OCI-LY7 (cell line): ENCODE data around the gene RELN. TPM values are rescaled to one million over a fixed set of nuclear protein-coding genes. Genes with fewer than 3 reads are reported as not detected.
"Not testable (repeated sequence)": the region's sequence is repeated elsewhere in the genome, so short reads cannot be mapped to it uniquely, and the experiment has no call there.

Experiments used
- BruUV-seq: library from RNA; stranded (reverse); fragments of 400-500 nt; replicated peaks from 2 replicates; lab custom pipeline; 2021; lab: Mats Ljungman, UMichigan
- CTCF ChIA-PET: fragments of 300-600 bp; sonication (Branson Sonifier 250); formaldehyde crosslinking; loops from one replicate; lab custom pipeline; 2022; ENCODE audit warnings: antibody characterized with exemption; ENCODE audit not compliant: unreplicated experiment; lab: Charles Lee
- POLR2A ChIA-PET: fragments of 300-600 bp; sonication (Branson Sonifier 250); formaldehyde crosslinking; loops from one replicate; lab custom pipeline; 2022; ENCODE audit warnings: antibody characterized with exemption; lab: Charles Lee
- DNase-seq: peaks from one replicate; pipeline ENCODE4 v3.0.0-alpha.2; 2015; ENCODE audit warnings: low spot score
- H2AFZ ChIP-seq: fragments of 200-600 bp; sonication (generic), shearing (Covaris generic); 2 replicates; pipeline ENCODE4 v1.6.1; 2014; ENCODE audit warnings: mild to moderate bottlenecking, antibody characterized with exemption, low read length, moderate library complexity
- H3K27ac ChIP-seq: fragments of 200-600 bp; sonication (generic); 2 replicates; pipeline ENCODE4 v1.5.1; 2014; ENCODE audit warnings: mixed run types, low read depth, mild to moderate bottlenecking, moderate library complexity, low read length, inconsistent platforms; ENCODE audit not compliant: poor library complexity, severe bottlenecking
- H3K36me3 ChIP-seq: fragments of 200-600 bp; sonication (generic); 2 replicates; pipeline ENCODE4 v1.6.1; 2014; ENCODE audit warnings: mild to moderate bottlenecking, antibody characterized with exemption, low read length, moderate library complexity, mixed read lengths; ENCODE audit not compliant: insufficient read depth
- H3K4me1 ChIP-seq: fragments of 200-600 bp; sonication (generic); 2 replicates; pipeline ENCODE4 v1.5.1; 2014; ENCODE audit warnings: mild to moderate bottlenecking, low read length; ENCODE audit not compliant: insufficient read depth, poor library complexity, severe bottlenecking
- H3K4me2 ChIP-seq: fragments of 200-600 bp; sonication (generic); 2 replicates; pipeline ENCODE4 v1.6.1; 2014; ENCODE audit warnings: mild to moderate bottlenecking, low read length
- H3K4me3 ChIP-seq: fragments of 200-600 bp; sonication (generic); 2 replicates; pipeline ENCODE4 v1.5.1; 2014; ENCODE audit warnings: mild to moderate bottlenecking, low read depth, low read length; ENCODE audit not compliant: poor library complexity, severe bottlenecking
- H3K79me2 ChIP-seq: fragments of 200-600 bp; sonication (generic); 2 replicates; pipeline ENCODE4 v1.6.1; 2016; ENCODE audit warnings: low read depth, mild to moderate bottlenecking, low read length, moderate library complexity, mixed read lengths; ENCODE audit not compliant: insufficient read depth
- H3K9me2 ChIP-seq: fragments of 200-600 bp; sonication (generic); 2 replicates; pipeline ENCODE4 v1.6.1; 2016; ENCODE audit warnings: mild to moderate bottlenecking, low read length, mixed read lengths; ENCODE audit not compliant: insufficient read depth
- H3K9me3 ChIP-seq: fragments of 200-600 bp; sonication (generic); 2 replicates; pipeline ENCODE4 v1.6.1; 2014; ENCODE audit warnings: mild to moderate bottlenecking, mixed run types, low read length, mixed read lengths
- H4K20me1 ChIP-seq: fragments of 200-600 bp; sonication (generic); 2 replicates; pipeline ENCODE4 v1.6.1; 2014; ENCODE audit warnings: mild to moderate bottlenecking, antibody characterized with exemption, low read length, moderate library complexity, mixed read lengths; ENCODE audit not compliant: insufficient read depth
- EZH2phosphoT487 ChIP-seq: fragments of 200-600 bp; sonication (generic); IDR thresholded peaks from 2 replicates; pipeline ENCODE4 v1.6.1; 2018; ENCODE audit warnings: low read depth, borderline replicate concordance, mild to moderate bottlenecking, mixed run types, antibody characterized with exemption, low read length, moderate library complexity, mixed read lengths
- intact Hi-C: fragments of 100-400 bp; cut with micrococcal nuclease; formaldehyde crosslinking; loops from one replicate; pipeline ENCODE4 v1.10.0; 2022; ENCODE audit not compliant: unreplicated experiment
- total RNA-seq, 2 experiments: library from RNA; depleted of rRNA in 1 of 2; stranded (reverse); fragments of >200 nt in 1 of 2; shearing (Covaris generic) in 1 of 2; gene quantifications; 2 replicates each; pipeline ENCODE4 v1.2.3, GENCODE V29; 2014 to 2022
- TF ChIP-seq, protein P1 (sequence below): fragments of 200-600 bp; sonication (generic); conservative IDR thresholded peaks from 2 replicates; pipeline ENCODE4 v1.5.1; 2014; ENCODE audit warnings: mild to moderate bottlenecking, antibody characterized with exemption, low read length, moderate library complexity, mixed read lengths

The RELN gene
- total RNA-seq, 2 experiments from 2014 or later = not detected

DNA sequence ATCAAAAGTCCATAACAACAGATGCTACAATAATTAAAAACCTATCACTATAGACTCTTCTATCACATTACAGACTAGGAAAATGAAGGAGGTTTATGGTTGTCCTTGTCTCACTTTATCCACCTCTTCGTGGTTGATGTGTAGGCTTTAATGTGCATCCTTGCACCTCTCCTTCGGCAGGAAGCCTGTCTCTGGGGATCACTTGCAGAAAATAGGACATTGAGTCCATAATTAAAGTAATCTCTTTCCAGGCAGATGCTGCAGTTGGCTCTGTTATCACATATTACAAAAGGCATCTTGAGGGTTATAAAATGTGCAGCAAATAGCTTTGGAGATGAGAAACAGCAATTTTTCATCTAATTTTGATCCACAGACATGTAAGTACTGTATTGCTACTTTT is 168.4 kb downstream of the RELN start:
- Histone ChIP-seq H3K4me1 (no peaks in the 10 kb centered on the region), H3K9me3 (no peaks in the 10 kb centered on the region), H3K27ac (no peak overlapping the region), H4K20me1 (no peaks in the 10 kb centered on the region), H3K9me2 (no peaks in the 10 kb centered on the region), H3K36me3 (no peaks in the 10 kb centered on the region), H3K79me2 (no peaks in the 10 kb centered on the region), H3K4me3 (no peak overlapping the region), H3K4me2 (no peak overlapping the region), H2AFZ (no peak overlapping the region)
- BruUV-seq = no TSS peak
- TF ChIP-seq, protein P1, sequence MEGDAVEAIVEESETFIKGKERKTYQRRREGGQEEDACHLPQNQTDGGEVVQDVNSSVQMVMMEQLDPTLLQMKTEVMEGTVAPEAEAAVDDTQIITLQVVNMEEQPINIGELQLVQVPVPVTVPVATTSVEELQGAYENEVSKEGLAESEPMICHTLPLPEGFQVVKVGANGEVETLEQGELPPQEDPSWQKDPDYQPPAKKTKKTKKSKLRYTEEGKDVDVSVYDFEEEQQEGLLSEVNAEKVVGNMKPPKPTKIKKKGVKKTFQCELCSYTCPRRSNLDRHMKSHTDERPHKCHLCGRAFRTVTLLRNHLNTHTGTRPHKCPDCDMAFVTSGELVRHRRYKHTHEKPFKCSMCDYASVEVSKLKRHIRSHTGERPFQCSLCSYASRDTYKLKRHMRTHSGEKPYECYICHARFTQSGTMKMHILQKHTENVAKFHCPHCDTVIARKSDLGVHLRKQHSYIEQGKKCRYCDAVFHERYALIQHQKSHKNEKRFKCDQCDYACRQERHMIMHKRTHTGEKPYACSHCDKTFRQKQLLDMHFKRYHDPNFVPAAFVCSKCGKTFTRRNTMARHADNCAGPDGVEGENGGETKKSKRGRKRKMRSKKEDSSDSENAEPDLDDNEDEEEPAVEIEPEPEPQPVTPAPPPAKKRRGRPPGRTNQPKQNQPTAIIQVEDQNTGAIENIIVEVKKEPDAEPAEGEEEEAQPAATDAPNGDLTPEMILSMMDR = no peak
- TF ChIP-seq EZH2phosphoT487 = no peak
- DNase-seq = no peak
- CTCF ChIA-PET = no interaction called here
- POLR2A ChIA-PET = interaction anchor here (0.6 to 1.4 kb wide), 3 partner anchors 15 to 192 kb away, joined by 3 read pairs; no protein-coding TSS in a partner anchor
- intact Hi-C loops = no loop called here

DNA sequence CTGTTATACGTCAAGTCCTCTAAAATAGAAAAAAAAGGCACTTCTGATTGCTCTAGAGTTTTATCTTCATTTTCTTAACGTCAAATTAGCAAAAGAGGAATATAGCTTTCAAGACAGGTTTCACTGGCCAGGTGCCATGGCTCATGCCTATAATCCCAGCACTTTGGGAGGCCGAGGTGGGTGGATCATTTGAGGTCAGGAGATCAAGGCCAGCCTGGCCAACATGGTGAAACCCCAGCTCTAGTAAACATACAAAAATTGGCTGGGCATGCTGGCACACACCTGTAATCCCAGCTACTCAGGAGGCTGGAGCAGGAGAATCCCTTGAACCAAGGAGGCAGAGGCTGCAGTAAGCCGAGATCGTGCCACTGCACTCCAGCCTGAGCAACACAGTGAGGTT is 173.5 kb downstream of the RELN start:
- DNase-seq, H3K4me2 ChIP-seq, H3K79me2 ChIP-seq, H4K20me1 ChIP-seq, H3K9me3 ChIP-seq, H2AFZ ChIP-seq, H3K9me2 ChIP-seq, H3K27ac ChIP-seq, intact Hi-C loops, CTCF ChIA-PET, BruUV-seq, H3K4me3 ChIP-seq, H3K4me1 ChIP-seq, H3K36me3 ChIP-seq: not testable (repeated sequence)
- POLR2A ChIA-PET = interaction anchor here (0.7 kb wide), 1 partner anchor 17 kb away, joined by 3 read pairs; no protein-coding TSS in a partner anchor

DNA sequence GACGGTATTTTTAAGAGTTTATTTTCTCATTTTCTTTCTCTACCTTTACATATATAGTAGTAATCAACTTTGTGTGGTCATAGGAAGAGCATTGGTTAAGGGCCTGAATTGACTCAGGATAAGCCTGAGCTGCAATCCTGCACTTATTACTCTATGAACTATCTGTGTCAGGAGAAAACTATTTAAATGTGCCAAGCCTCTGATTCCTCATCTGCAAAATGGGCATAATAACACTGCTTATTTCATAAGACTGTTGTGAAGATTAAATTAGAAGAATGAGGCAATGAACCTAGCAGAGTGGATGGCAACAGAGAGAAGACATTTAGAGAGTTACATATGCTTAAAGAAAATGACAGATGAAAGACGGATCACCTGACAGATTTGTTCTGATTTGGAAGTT is 175.5 kb downstream of the RELN start:
- ChIA-PET POLR2A (no interaction called here), CTCF (no interaction called here)
- no peaks in the 10 kb centered on the region for H3K9me2 ChIP-seq
- no peaks in the 10 kb centered on the region for H4K20me1 ChIP-seq
- intact Hi-C loops = no loop called here
- H2AFZ ChIP-seq = no peak overlapping the region
- no peaks in the 10 kb centered on the region for H3K79me2 ChIP-seq
- H3K4me1 ChIP-seq = no peaks in the 10 kb centered on the region
- no peak overlapping the region for H3K27ac ChIP-seq
- H3K4me3 ChIP-seq = no peak overlapping the region
- H3K9me3 ChIP-seq = no peaks in the 10 kb centered on the region
- no peaks in the 10 kb centered on the region for H3K36me3 ChIP-seq
- no peak overlapping the region for H3K4me2 ChIP-seq
- no peak for DNase-seq
- BruUV-seq = no TSS peak
- TF ChIP-seq, protein P1 = no peak
- TF ChIP-seq EZH2phosphoT487 = no peak
